Left renal pelvis (tissue), 4 donors: Measurements from ENCODE around the gene SUPV3L1. TPM values are rescaled to one million over a fixed set of nuclear protein-coding genes. Genes with fewer than 3 reads are reported as not detected.
"Not testable (repeated sequence)": the region's sequence is repeated elsewhere in the genome, so short reads cannot be mapped to it uniquely, and the experiment has no call there.

ENCODE experiments used
- DNase-seq, 4 donors: peaks; one replicate each; pipeline ENCODE4 v3.0.0-alpha.2; 2013; ENCODE audit warnings: low read depth in 4 of 4, low spot score in 3 of 4
- polyA plus RNA-seq, 4 donors: library from polyadenylated mRNA; unstranded; fragments of 120-200 nt; gene quantifications; one replicate each; pipeline ENCODE4 v1.2.1, GENCODE V29; 2013; ENCODE audit not compliant: insufficient read length in 4 of 4

Gene SUPV3L1
- polyA plus RNA-seq = 10 to 100 TPM; 32.8 to 45.0 (median 40.8) TPM

- peak; percentile 89 to 91 (median 90) for DNase-seq
Measured at GRCh38 chr10:69179743-69180524, at the start of gene SUPV3L1. Gene SUPV3L1, plus strand, starts transcription at chr10:69180234. Its CDS starts 58 bp downstream, at chr10:69180292.

GRCh38 chr10:69130251-69130650 is 49.8 kb upstream of the SUPV3L1 start:
- DNase-seq = no peak

DNA sequence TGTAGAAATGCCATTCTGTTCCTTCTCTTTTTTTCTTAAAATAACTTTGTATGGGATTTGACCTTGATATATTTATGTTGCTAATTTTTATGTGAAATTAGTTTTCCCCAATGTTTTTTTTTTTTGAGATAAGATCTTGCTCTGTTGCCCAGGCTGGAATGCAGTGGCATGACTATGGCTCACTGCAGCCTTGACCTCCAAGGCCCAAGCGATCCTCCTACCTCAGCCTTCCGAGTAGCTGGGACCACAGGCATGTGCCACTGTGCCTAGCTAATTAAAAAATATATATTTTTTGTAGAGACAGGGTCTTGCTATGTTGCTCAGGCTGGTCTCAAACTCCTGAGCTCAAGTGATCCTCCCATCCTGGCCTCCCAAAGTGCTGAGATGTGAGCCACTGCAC is 40.1 kb upstream of the SUPV3L1 start:
- DNase-seq = no peak

GRCh38 chr10:69141304-69141703 is 38.7 kb upstream of the SUPV3L1 start:
- DNase-seq = no peak

DNA sequence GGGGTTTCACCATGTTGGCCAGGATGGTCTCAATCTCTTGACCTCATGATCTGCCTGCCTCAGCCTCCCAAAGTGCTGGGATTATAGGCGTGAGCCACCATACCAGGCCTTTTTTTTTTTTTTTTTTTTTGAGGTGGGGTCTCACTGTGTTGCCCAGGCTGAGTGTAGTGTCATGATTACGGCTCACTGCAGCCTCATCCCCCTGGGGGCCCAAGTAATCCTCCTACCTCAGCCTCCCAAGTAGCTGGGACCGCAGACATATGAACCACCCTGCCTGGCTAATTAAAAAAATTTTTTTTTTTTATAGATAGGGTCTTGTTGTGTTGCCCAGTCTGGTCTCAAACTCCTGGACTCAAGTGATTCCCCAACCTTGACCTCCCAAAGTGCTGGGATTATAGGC is 38.0 kb upstream of the SUPV3L1 start:
- DNase-seq = not testable (repeated sequence)

GRCh38 chr10:69142983-69143382 is 37.1 kb upstream of the SUPV3L1 start:
- DNase-seq = no peak

- no peak for DNase-seq
Measured at GRCh38 chr10:69145329-69145728, 34.7 kb upstream of the SUPV3L1 start.

- DNase-seq = no peak
Measured at GRCh38 chr10:69145864-69146263, 34.2 kb upstream of the SUPV3L1 start.

GRCh38 chr10:69146759-69147158 is 33.3 kb upstream of the SUPV3L1 start:
- no peak for DNase-seq

- DNase-seq = no peak
Measured at GRCh38 chr10:69151984-69152383, 28.1 kb upstream of the SUPV3L1 start.

GRCh38 chr10:69153227-69153626 is 26.8 kb upstream of the SUPV3L1 start:
- no peak for DNase-seq

GRCh38 chr10:69160809-69161241 is 19.2 kb upstream of the SUPV3L1 start:
- DNase-seq = peak in 1 of 4 donors; percentile 5

GRCh38 chr10:69168493-69168892 is 11.5 kb upstream of the SUPV3L1 start:
- no peak for DNase-seq

GRCh38 chr10:69172241-69172982 is 7.6 kb upstream of the SUPV3L1 start:
- DNase-seq = no peak

DNA sequence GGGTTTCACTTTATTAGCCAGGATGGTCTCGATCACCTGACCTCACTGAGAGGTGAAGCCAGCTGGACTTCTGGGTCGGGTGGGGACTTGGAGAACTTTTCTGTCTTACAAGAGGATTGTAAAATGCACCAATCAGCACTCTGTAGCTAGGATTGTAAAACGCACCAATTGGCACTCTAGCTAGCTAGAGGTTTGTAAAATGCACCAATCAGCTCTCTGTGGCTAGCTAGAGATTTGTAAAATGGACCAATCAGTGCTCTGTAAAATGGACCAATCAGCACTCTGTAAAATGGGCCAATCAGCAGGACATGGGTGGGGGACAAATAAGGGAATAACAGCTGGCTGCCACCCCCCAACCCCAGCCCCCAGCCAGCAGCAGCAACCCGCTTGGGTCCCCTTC is 4.7 kb upstream of the SUPV3L1 start:
- not testable (repeated sequence) for DNase-seq

- DNase-seq = no peak
Measured at GRCh38 chr10:69176823-69177222, 3.2 kb upstream of the SUPV3L1 start.

GRCh38 chr10:69179089-69179742 is 818 bp upstream of the SUPV3L1 start:
- DNase-seq = no peak

DNA sequence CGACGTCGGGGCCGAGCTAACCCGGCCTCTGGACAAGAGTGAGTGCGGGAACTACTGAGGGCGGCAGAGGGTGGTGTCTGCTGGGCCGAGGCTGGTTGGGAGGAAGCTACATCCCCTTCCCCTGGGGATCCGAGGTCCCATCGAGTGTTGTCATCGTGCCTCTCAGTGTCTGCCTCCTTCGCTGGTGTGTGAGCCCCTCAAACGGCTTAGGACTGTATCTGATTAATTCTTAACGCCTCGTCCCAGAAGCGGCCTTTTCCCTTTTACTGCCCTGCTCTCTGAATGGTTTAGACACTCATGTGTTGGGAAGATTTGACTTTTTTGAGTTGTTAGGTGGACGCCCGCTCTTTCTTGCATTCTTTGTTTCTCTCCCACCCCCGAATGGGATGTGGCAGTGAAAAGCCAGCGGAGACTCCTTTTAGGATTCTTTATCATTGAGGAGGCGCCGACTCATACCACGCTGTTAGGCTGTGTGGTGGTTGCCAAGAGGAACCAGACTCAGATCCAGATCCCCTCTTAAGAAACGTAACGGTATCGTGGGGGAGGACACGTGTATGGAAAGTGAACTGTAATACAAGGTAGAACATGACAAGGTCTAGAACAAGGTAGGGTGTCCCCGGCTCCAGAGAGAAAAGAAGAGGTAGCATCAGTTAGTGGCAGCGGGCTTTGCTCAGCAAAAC is 631 bp downstream of the SUPV3L1 start:
- DNase-seq = no peak

- DNase-seq = no peak
Measured at GRCh38 chr10:69181433-69181832, 1.4 kb downstream of the SUPV3L1 start.

DNA sequence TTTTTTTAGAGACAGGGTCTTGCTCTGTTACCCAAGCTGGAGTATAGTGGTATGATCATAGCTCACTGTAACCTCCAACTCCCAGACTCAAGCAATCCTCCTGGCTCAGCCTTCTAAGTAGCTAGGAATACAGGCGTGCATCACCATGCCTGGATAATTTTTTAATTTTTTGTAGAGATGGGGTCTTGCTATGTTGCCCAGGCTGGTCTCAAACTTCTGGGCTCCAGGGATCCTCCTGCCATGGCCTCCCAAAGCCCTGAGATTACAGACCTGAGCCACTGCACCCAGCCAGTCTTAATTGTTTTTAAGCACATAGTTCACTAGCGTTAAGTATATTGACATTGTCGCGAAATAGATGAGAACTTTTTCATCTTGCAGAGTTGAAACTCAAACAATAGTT is 2.0 kb downstream of the SUPV3L1 start:
- DNase-seq = no peak

GRCh38 chr10:69186524-69186923 is 6.5 kb downstream of the SUPV3L1 start:
- DNase-seq = no peak
